GM15510 (cell line): ENCODE data around the gene MYD88.
A peak's percentile ranks its signal among the peaks of the same experiment; 100 is the strongest.

ENCODE experiments used
- POLR2A ChIP-seq: IDR thresholded peaks from 3 replicates; pipeline ENCODE4 v1.6.1; 2011; ENCODE audit warnings: borderline replicate concordance; ENCODE audit not compliant: insufficient read length; ENCODE audit errors: extremely low read depth

The MYD88 gene

DNA sequence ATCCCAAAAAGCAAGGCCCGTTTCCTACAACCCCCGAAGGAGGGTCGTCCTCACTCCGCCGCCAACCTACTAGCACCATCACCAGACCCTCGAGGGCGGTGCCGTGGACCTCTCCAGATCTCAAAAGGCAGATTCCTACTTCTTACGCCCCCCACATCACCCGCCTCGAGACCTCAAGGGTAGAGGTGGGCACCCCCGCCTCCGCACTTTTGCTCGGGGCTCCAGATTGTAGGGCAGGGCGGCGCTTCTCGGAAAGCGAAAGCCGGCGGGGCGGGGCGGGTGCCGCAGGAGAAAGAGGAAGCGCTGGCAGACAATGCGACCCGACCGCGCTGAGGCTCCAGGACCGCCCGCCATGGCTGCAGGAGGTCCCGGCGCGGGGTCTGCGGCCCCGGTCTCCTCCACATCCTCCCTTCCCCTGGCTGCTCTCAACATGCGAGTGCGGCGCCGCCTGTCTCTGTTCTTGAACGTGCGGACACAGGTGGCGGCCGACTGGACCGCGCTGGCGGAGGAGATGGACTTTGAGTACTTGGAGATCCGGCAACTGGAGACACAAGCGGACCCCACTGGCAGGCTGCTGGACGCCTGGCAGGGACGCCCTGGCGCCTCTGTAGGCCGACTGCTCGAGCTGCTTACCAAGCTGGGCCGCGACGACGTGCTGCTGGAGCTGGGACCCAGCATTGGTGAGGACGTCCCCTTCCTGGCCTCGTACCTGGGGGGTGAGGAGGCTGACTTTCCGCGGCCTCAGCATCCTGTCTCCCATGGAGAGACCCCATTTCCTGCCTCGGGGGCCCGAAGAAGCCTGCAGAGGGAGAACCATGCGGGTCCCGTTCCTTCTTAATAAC, at the start of gene MYD88:
Gene MYD88 (plus strand): TSS at position 313 of the 842 bp plus-strand sequence. CDS start 40 bp downstream, at position 353.
- peak; percentile 94 for TF ChIP-seq POLR2A

- TF ChIP-seq POLR2A = no peak
These were observed 49.3 kb upstream of the MYD88 start for GRCh38 chr3:38089163-38089562.

- no peak for TF ChIP-seq POLR2A
These were observed 48.0 kb upstream of the MYD88 start for GRCh38 chr3:38090453-38090852.

GRCh38 chr3:38094999-38095398, 43.5 kb upstream of the MYD88 start:
- no peak for TF ChIP-seq POLR2A

DNA sequence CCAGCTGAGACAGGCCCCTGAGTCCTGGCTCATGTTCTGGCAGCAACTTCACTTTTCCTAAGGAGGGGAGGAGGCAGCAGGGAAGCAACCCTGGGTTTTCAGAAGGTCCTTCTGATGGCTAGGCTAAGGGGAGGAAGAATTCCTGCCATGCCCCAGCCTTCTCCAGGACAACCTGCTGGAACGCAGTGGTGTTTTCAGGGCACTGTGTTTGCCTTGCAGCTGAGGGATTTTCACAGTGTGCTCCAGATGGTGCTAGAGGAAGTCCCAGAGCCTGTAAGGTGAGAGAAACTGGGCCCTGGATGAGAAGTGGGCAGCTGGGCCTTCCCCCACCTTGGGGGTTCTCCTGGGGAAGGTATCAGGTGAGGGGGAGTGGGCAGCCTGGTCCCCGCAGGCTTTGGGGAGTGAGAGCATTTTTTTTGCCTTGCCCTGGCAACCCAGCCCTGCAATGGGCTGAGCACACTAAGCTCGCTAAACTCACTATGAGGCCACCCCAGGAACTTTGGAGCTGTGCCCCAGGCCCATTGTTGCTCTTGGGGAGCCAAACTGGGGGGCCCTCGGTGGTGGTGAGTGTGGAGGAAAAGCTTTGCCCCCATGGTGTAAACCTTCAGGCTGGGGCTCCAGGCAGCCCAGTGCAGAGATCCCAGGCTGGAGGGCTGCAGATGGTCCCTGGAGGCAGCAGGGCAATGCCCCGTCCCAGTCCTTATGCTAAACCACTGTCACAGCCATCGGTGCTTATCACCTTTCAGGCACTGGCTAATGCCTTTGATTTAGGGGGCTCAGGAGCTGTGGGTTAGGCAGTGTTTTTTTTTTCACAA, 42.6 kb upstream of the MYD88 start:
- no peak for TF ChIP-seq POLR2A

- TF ChIP-seq POLR2A = no peak
These were observed 40.8 kb upstream of the MYD88 start for GRCh38 chr3:38097446-38098375.

DNA sequence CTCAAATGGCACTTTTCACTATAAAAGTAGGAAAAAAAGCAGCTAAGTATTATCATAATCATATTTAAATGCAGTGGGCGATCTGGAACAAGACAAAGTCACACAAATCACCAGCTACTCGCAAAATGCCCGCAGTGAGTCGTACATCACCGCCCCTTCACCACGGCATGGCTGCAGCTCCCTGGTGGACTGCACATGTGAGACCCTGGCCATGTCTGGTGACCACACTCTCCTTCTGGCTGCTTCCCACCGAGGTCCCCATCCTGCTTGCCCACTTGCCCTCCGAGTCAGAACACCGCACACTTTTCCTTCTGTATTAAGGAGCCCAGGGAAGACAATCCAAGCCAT, 40.1 kb upstream of the MYD88 start:
- no peak for TF ChIP-seq POLR2A

GRCh38 chr3:38099518-38099917, 38.9 kb upstream of the MYD88 start:
- no peak for TF ChIP-seq POLR2A

DNA sequence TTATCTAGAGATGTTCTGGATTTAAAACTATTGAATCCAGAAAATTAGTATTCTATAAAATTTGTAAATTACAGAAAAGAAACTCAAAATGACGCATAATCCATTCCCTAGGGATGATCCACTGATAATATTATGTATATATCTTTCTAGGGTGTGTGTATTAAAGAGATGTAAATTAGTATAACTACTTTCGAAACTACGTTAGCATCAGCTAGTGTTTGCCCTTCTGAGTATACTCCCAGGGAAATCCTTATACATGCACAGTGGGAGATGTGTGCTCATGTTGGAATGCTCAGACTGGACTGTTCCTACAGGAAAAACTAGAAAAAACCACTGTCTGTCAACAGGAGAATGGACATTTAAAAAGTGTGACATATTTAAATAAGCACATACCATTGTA, 38.0 kb upstream of the MYD88 start:
- no peak for TF ChIP-seq POLR2A

- no peak for TF ChIP-seq POLR2A
These were observed 36.5 kb upstream of the MYD88 start for GRCh38 chr3:38101811-38102443.

GRCh38 chr3:38102444-38102814, 36.0 kb upstream of the MYD88 start:
- TF ChIP-seq POLR2A = no peak

- TF ChIP-seq POLR2A = no peak
These were observed 32.9 kb upstream of the MYD88 start for GRCh38 chr3:38105525-38105924.

- no peak for TF ChIP-seq POLR2A
These were observed 30.4 kb upstream of the MYD88 start for GRCh38 chr3:38107911-38108648.
